CD4-positive, alpha-beta T cell (primary cell): ENCODE measurements around the gene TES. TPM values are rescaled to one million over a fixed set of nuclear protein-coding genes. Genes with fewer than 3 reads are reported as not detected.
A peak's percentile ranks its signal among the peaks of the same experiment; 100 is the strongest.

Source experiments
- ATAC-seq: fragments of 200-7000 bp; cut with Tn5 transposase; one replicate; pipeline ENCODE4 v1.10.0; 2022; ENCODE audit warnings: mild to moderate bottlenecking; ENCODE audit not compliant: poor library complexity
- CTCF ChIA-PET: fragments of 350-600 bp; sonication (Branson Sonifier 250); formaldehyde crosslinking; loops from one replicate; lab custom pipeline; 2021; ENCODE audit warnings: antibody characterized with exemption, inconsistent platforms; lab: Charles Lee
- POLR2A ChIA-PET: fragments of 350-600 bp; sonication (Branson Sonifier 250); formaldehyde crosslinking; loops from one replicate; lab custom pipeline; 2021; ENCODE audit warnings: antibody characterized with exemption, inconsistent platforms; lab: Charles Lee
- DNase-seq, 14 experiments: peaks; one replicate each; pipeline ENCODE4 v3.0.0-alpha.2; 2013 to 2020; ENCODE audit warnings: mixed read lengths in 2 of 14
- H3K27ac ChIP-seq, 2 donors: one replicate each; pipeline versions ENCODE4 v1.5.1 to v1.7.0; 2013; ENCODE audit warnings: low read length in 2 of 2, low read depth in 1 of 2, mild to moderate bottlenecking in 1 of 2
- H3K27me3 ChIP-seq, 2 experiments: 1 replicate in 1 of 2; 2 replicates in 1 of 2; pipeline versions ENCODE4 v1.6.1 to v1.7.0; 2013; ENCODE audit warnings: low read length in 2 of 2, control low read depth in 1 of 2, mild to moderate bottlenecking in 1 of 2, moderate library complexity in 1 of 2; ENCODE audit not compliant: insufficient read depth in 2 of 2, control insufficient read depth in 1 of 2
- H3K36me3 ChIP-seq: one replicate; pipeline ENCODE4 v1.6.1; 2013; ENCODE audit warnings: low read length, control low read depth; ENCODE audit not compliant: insufficient read depth
- H3K4me1 ChIP-seq: one replicate; pipeline ENCODE4 v1.6.1; 2013; ENCODE audit warnings: low read length, control low read depth; ENCODE audit not compliant: insufficient read depth
- H3K4me3 ChIP-seq: one replicate; pipeline ENCODE4 v1.5.1; 2013; ENCODE audit warnings: mild to moderate bottlenecking, low read length, moderate library complexity
- H3K9me3 ChIP-seq, 2 experiments: 1 replicate in 1 of 2; 2 replicates in 1 of 2; pipeline versions ENCODE4 v1.6.1 to v1.7.0; 2013; ENCODE audit warnings: low read length in 2 of 2, mild to moderate bottlenecking in 2 of 2, control low read depth in 1 of 2, moderate library complexity in 1 of 2; ENCODE audit not compliant: control insufficient read depth in 1 of 2, insufficient read depth in 1 of 2
- H3K27ac Mint-ChIP-seq: one replicate; pipeline ENCODE4 v1.8.0; 2020; ENCODE audit warnings: mixed read lengths
- H3K27me3 Mint-ChIP-seq: one replicate; pipeline ENCODE4 v1.8.0; 2021; ENCODE audit warnings: mixed read lengths
- H3K36me3 Mint-ChIP-seq: one replicate; pipeline ENCODE4 v1.8.0; 2021; ENCODE audit warnings: low read depth, mixed read lengths
- H3K4me1 Mint-ChIP-seq: one replicate; pipeline ENCODE4 v1.8.0; 2021; ENCODE audit warnings: low read depth, mixed read lengths
- H3K4me3 Mint-ChIP-seq: one replicate; pipeline ENCODE4 v1.8.0; 2020; ENCODE audit warnings: mild to moderate bottlenecking, mixed read lengths
- H3K9me3 Mint-ChIP-seq: one replicate; pipeline ENCODE4 v1.8.0; 2020; ENCODE audit warnings: mixed read lengths
- intact Hi-C, 2 experiments: fragments of 100-400 bp; cut with DNase I in 1 of 2; cut with micrococcal nuclease in 1 of 2; formaldehyde crosslinking; loops; one replicate each; pipeline versions ENCODE4 v1.15.1 to v1.9.0; 2023 to 2025; cut with DNase I, micrococcal nuclease
- total RNA-seq, 174 experiments: library from RNA in 2 of 174; stranded (reverse) in 2 of 174; gene quantifications; one replicate each; pipeline ENCODE4 v1.2.3 and lab custom pipeline; 2021 to 2026
- TF ChIP-seq, protein P1 (sequence below): fragments of 200-600 bp; IDR thresholded peaks from one replicate; pipeline ENCODE4 v1.8.0; 2022; ENCODE audit warnings: antibody characterized with exemption, mild to moderate bottlenecking

The TES gene
- total RNA-seq, 2 experiments from 2014 or later: 114 to 120 TPM

DNA sequence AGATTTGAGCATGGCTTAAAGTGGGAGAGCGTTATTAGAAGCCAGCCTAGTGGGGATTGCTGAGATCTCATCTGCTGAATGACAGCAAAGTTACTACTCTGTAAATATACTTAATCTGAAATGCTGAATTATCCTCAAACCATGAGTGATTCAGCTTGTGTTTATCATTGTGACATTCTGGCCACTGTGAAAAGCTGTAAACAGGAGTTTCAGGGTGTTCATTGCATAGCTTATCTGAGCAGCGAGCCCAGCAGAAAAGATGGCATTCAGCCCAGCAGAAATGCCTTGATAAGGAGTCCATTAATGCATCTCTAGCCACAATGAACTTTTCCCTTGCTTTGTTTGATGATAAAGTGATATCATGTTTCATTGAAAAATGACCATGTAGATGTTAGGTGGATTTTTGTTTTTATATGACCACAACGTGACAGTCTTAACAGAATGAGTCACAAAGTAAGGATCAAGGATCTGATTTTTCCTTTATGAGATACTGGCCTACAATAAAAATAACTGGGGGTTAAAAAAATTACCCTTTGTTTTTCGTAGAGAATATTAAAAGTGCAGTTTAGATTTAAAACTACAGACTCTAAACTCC lies 7.8 kb downstream of the TES start:
- CTCF ChIA-PET: interaction anchor here (1.9 to 2.0 kb wide), 2 partner anchors 18 to 38 kb away, joined by 6 to 9 read pairs; no protein-coding TSS in a partner anchor
- no peaks in the 10 kb centered on the region for H3K9me3 Mint-ChIP-seq
- H3K4me1 Mint-ChIP-seq: peaks cover 91% of the 10 kb centered on the region
- TF ChIP-seq, protein P1, sequence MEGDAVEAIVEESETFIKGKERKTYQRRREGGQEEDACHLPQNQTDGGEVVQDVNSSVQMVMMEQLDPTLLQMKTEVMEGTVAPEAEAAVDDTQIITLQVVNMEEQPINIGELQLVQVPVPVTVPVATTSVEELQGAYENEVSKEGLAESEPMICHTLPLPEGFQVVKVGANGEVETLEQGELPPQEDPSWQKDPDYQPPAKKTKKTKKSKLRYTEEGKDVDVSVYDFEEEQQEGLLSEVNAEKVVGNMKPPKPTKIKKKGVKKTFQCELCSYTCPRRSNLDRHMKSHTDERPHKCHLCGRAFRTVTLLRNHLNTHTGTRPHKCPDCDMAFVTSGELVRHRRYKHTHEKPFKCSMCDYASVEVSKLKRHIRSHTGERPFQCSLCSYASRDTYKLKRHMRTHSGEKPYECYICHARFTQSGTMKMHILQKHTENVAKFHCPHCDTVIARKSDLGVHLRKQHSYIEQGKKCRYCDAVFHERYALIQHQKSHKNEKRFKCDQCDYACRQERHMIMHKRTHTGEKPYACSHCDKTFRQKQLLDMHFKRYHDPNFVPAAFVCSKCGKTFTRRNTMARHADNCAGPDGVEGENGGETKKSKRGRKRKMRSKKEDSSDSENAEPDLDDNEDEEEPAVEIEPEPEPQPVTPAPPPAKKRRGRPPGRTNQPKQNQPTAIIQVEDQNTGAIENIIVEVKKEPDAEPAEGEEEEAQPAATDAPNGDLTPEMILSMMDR: no peak
- DNase-seq: no peak
- peak overlapping the region; percentile 73 for H3K4me3 Mint-ChIP-seq
- H3K36me3 Mint-ChIP-seq: peaks cover 11% of the 10 kb centered on the region
- POLR2A ChIA-PET: interaction anchor here (1.3 to 1.5 kb wide), 2 partner anchors 13 to 38 kb away, joined by 5 to 7 read pairs; no protein-coding TSS in a partner anchor
- no peak overlapping the region for H3K27ac ChIP-seq
- peak overlapping the region; percentile 76 for H3K27ac Mint-ChIP-seq
- no peaks in the 10 kb centered on the region for H3K9me3 ChIP-seq
- intact Hi-C loops: loop anchor here in 1 of 2 experiments (2.0 to 10.0 kb wide), 2 partner anchors 15 to 1967 kb away; partner anchors contain the start of gene LSM8
- no peaks in the 10 kb centered on the region for H3K27me3 Mint-ChIP-seq
- H3K27me3 ChIP-seq: no peaks in the 10 kb centered on the region
- H3K4me1 ChIP-seq: peaks cover 47% of the 10 kb centered on the region
- H3K36me3 ChIP-seq: peaks cover 3% of the 10 kb centered on the region
- ATAC-seq: no peak
- H3K4me3 ChIP-seq: no peak overlapping the region

DNA sequence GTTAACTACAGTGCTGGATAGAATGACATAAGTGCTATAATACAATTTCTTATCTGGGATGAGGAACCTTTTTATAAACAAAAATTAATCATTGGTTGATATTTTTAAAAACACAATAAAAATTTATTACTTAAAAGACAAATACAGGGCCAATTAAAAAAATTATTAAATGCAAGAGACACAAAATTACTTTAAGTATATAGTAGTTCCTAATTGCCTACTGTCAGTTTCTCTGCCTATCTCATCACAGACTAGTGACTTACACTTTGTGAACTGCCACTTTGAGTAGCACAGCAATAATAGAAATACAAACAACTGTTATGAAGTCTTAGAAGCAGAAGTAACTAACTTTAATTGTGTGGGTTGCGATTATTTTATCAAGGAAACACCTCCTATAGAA lies 8.4 kb downstream of the TES start:
- Mint-ChIP-seq H3K4me3 (peak overlapping the region; percentile 73), H3K36me3 (peaks cover 16% of the 10 kb centered on the region)

DNA sequence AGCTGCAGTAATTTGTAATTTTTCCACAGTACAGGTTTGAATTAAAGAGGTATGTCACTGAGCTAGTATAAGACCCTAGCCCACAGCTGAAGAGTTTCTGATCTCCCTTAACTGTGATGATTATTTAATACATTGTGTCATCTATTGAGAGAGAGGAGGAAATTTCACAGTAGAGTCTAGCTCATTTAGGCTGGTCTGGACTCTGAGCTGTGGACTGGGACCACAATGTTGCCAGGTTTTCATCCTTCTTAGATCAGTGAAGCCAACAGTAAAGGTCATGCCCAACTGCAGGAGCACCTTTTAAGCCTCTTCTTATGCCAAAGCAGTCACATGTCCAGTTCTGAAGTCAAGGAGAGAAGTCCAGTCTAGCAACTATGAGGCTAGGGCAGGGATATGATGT lies 8.9 kb downstream of the TES start:
- no peaks in the 10 kb centered on the region for H3K27me3 Mint-ChIP-seq
- H3K36me3 Mint-ChIP-seq: peaks cover 21% of the 10 kb centered on the region
- no peaks in the 10 kb centered on the region for H3K9me3 ChIP-seq
- H3K4me1 ChIP-seq: peaks cover 47% of the 10 kb centered on the region
- H3K27me3 ChIP-seq: no peaks in the 10 kb centered on the region
- H3K27ac ChIP-seq: no peak overlapping the region
- intact Hi-C loops: loop anchor here in 1 of 2 experiments (2.0 to 10.0 kb wide), 2 partner anchors 14 to 1966 kb away; partner anchors contain the start of gene LSM8
- peaks cover 93% of the 10 kb centered on the region for H3K4me1 Mint-ChIP-seq
- no peaks in the 10 kb centered on the region for H3K9me3 Mint-ChIP-seq
- peaks cover 3% of the 10 kb centered on the region for H3K36me3 ChIP-seq
- no peak for ATAC-seq
- H3K27ac Mint-ChIP-seq: peak overlapping the region; percentile 76
- TF ChIP-seq, protein P1: no peak
- POLR2A ChIA-PET: interaction anchor here (1.6 to 3.2 kb wide), 2 partner anchors 9 to 13 kb away, joined by 4 to 27 read pairs; partner anchors contain the start of gene TES
- CTCF ChIA-PET: interaction anchor here (0.6 to 1.6 kb wide), 2 partner anchors 9 to 39 kb away, joined by 3 to 5 read pairs; no protein-coding TSS in a partner anchor
- DNase-seq: no peak
- H3K4me3 ChIP-seq: no peak overlapping the region
- H3K4me3 Mint-ChIP-seq: peak overlapping the region; percentile 26

More for the DNA sequence above, 8.4 kb downstream of the TES start:
- TF ChIP-seq, protein P1: no peak
- Mint-ChIP-seq H3K4me1 (peaks cover 92% of the 10 kb centered on the region), H3K27ac (peak overlapping the region; percentile 76), H3K27me3 (no peaks in the 10 kb centered on the region), H3K9me3 (no peaks in the 10 kb centered on the region)
- intact Hi-C loops: loop anchor here in 1 of 2 experiments (2.0 to 10.0 kb wide), 2 partner anchors 14 to 1966 kb away; partner anchors contain the start of gene LSM8
- DNase-seq (no peak), ATAC-seq (no peak)
- CTCF ChIA-PET: interaction anchor here (1.6 kb wide), 1 partner anchor 39 kb away, joined by 5 read pairs; no protein-coding TSS in a partner anchor
- Histone ChIP-seq H3K9me3 (no peaks in the 10 kb centered on the region), H3K27ac (no peak overlapping the region), H3K4me1 (peaks cover 46% of the 10 kb centered on the region), H3K36me3 (peaks cover 3% of the 10 kb centered on the region), H3K27me3 (no peaks in the 10 kb centered on the region), H3K4me3 (no peak overlapping the region)
- POLR2A ChIA-PET: interaction anchor here (1.5 to 3.2 kb wide), 3 partner anchors 8 to 13 kb away, joined by 4 to 27 read pairs (median 7); partner anchors contain the start of gene TES
